Caco-2 (cell line): Measurements from ENCODE around the gene CTAGE1. TPM values are rescaled to one million over a fixed set of nuclear protein-coding genes. Genes with fewer than 3 reads are reported as not detected.
"Not testable (repeated sequence)": the region's sequence is repeated elsewhere in the genome, so short reads cannot be mapped to it uniquely, and the experiment has no call there.

Experiments used
- BruUV-seq: library from RNA; stranded (reverse); fragments of 400-500 nt; replicated peaks from 2 replicates; lab custom pipeline; 2021; lab: Mats Ljungman, UMichigan
- CTCF ChIA-PET: fragments of 300-600 bp; sonication (Branson Sonifier 250); formaldehyde crosslinking; loops from one replicate; lab custom pipeline; 2022; ENCODE audit warnings: antibody characterized with exemption; lab: Charles Lee
- POLR2A ChIA-PET: fragments of 300-600 bp; sonication (Branson Sonifier 250); formaldehyde crosslinking; loops from one replicate; lab custom pipeline; 2022; ENCODE audit warnings: antibody characterized with exemption; lab: Charles Lee
- DNase-seq, 2 experiments: peaks; one replicate each; pipeline versions ENCODE4 v3.0.0 to v3.0.0-alpha.2; 2020 to 2022
- H3K27me3 ChIP-seq: replicated peaks from 2 replicates; pipeline ENCODE4 v1.6.0; 2011; ENCODE audit warnings: low read length; ENCODE audit not compliant: control insufficient read depth, insufficient read depth
- H3K36me3 ChIP-seq: 2 replicates; pipeline ENCODE4 v1.5.1; 2011; ENCODE audit warnings: low read length; ENCODE audit not compliant: control insufficient read depth, insufficient read depth
- H3K4me1 ChIP-seq: fragments of 250-450 bp; sonication (Bioruptor Pico); 2 replicates; pipeline ENCODE4 v1.5.1; 2020; ENCODE audit warnings: mild to moderate bottlenecking
- H3K4me3 ChIP-seq: 2 replicates; pipeline ENCODE4 v1.5.1; 2011; ENCODE audit warnings: low read depth, mild to moderate bottlenecking, control low read depth, low read length
- H3K9me3 ChIP-seq: fragments of 250-450 bp; sonication (Bioruptor Pico); 2 replicates; pipeline ENCODE4 v1.5.1; 2020; ENCODE audit warnings: mild to moderate bottlenecking, moderate library complexity
- H3K27ac Mint-ChIP-seq: one replicate; pipeline ENCODE4 v1.8.0; 2022; ENCODE audit warnings: mixed read lengths; ENCODE audit not compliant: unreplicated experiment
- H3K27me3 Mint-ChIP-seq: one replicate; pipeline ENCODE4 v1.8.0; 2022; ENCODE audit warnings: mixed read lengths; ENCODE audit not compliant: insufficient read depth, unreplicated experiment
- H3K36me3 Mint-ChIP-seq: one replicate; pipeline ENCODE4 v1.8.0; 2022; ENCODE audit warnings: mild to moderate bottlenecking, mixed read lengths; ENCODE audit not compliant: insufficient read depth, unreplicated experiment
- H3K4me1 Mint-ChIP-seq: one replicate; pipeline ENCODE4 v1.8.0; 2022; ENCODE audit warnings: low read depth, mixed read lengths; ENCODE audit not compliant: unreplicated experiment
- H3K4me3 Mint-ChIP-seq: one replicate; pipeline ENCODE4 v1.8.0; 2022; ENCODE audit warnings: mild to moderate bottlenecking, moderate library complexity, mixed read lengths; ENCODE audit not compliant: unreplicated experiment
- H3K9me3 Mint-ChIP-seq: one replicate; pipeline ENCODE4 v1.8.0; 2022; ENCODE audit warnings: mixed read lengths; ENCODE audit not compliant: unreplicated experiment
- CTCF ChIP-seq, 2 experiments: fragments of 200-600 bp in 1 of 2; IDR thresholded peaks; 1 replicate in 1 of 2; 2 replicates in 1 of 2; pipeline versions ENCODE4 v1.5.1 to v1.8.0; 2011 to 2022; ENCODE audit warnings: antibody characterized with exemption in 1 of 2, control low read depth in 1 of 2, inconsistent platforms in 1 of 2, low read depth in 1 of 2, low read length in 1 of 2, mild to moderate bottlenecking in 1 of 2, moderate library complexity in 1 of 2; ENCODE audit not compliant: insufficient read depth in 1 of 2, severe bottlenecking in 1 of 2, unreplicated experiment in 1 of 2
- intact Hi-C: fragments of 100-400 bp; cut with micrococcal nuclease; formaldehyde crosslinking; loops from one replicate; pipeline ENCODE4 v1.10.0; 2022; ENCODE audit not compliant: unreplicated experiment
- total RNA-seq: library from RNA; stranded (reverse); gene quantifications from 2 replicates; pipeline ENCODE4 v1.2.3, GENCODE V29; 2022

The CTAGE1 gene
- total RNA-seq, 1 experiment from 2014 or later = not detected

GRCh38 chr18:22451796-22452195 is 34.1 kb upstream of the CTAGE1 start:
- H3K4me1 Mint-ChIP-seq = peaks cover 13% of the 10 kb centered on the region
- POLR2A ChIA-PET = interaction anchor here (0.5 kb wide), 1 partner anchor 106 kb away, joined by 4 read pairs; no protein-coding TSS in a partner anchor
- peak; percentile 47 to 63 for DNase-seq
- TF ChIP-seq CTCF (IDR thresholded peaks at IDR 0.05; ENCODE audit: insufficient read depth in 1 of 2, low read depth in 1 of 2, low read length in 1 of 2, severe bottlenecking in 1 of 2, unreplicated experiment in 1 of 2) = no peak
- H3K27me3 Mint-ChIP-seq = no peaks in the 10 kb centered on the region
- CTCF ChIA-PET = interaction anchor here (0.7 to 1.1 kb wide), 3 partner anchors 108 to 111 kb away, joined by 3 to 7 read pairs (median 3); no protein-coding TSS in a partner anchor
- Histone ChIP-seq H3K4me1 (peaks cover 10% of the 10 kb centered on the region; the same call in 1 of the 2 replicates), H3K36me3 (no peaks in the 10 kb centered on the region), H3K9me3 (peaks cover 16% of the 10 kb centered on the region), H3K27me3 (no peaks in the 10 kb centered on the region), H3K4me3 (no peak overlapping the region)
- no peak overlapping the region for H3K4me3 Mint-ChIP-seq
- H3K36me3 Mint-ChIP-seq = peaks cover 7% of the 10 kb centered on the region
- BruUV-seq = no TSS peak
- intact Hi-C loops = no loop called here
- peak overlapping the region; percentile 58 for H3K27ac Mint-ChIP-seq
- H3K9me3 Mint-ChIP-seq = peaks cover 12% of the 10 kb centered on the region

GRCh38 chr18:22450766-22451165 is 33.1 kb upstream of the CTAGE1 start:
- H3K4me3 Mint-ChIP-seq, H3K4me1 ChIP-seq, H3K36me3 ChIP-seq, DNase-seq, H3K27ac Mint-ChIP-seq, H3K27me3 Mint-ChIP-seq, POLR2A ChIA-PET, intact Hi-C loops, BruUV-seq, H3K4me3 ChIP-seq, H3K27me3 ChIP-seq, H3K36me3 Mint-ChIP-seq, H3K4me1 Mint-ChIP-seq: not testable (repeated sequence)
- peaks cover 16% of the 10 kb centered on the region for H3K9me3 ChIP-seq
- H3K9me3 Mint-ChIP-seq = peaks cover 12% of the 10 kb centered on the region
- CTCF ChIA-PET = interaction anchor here (0.6 kb wide), 1 partner anchor 123 kb away, joined by 3 read pairs; no protein-coding TSS in a partner anchor

- intact Hi-C loops, DNase-seq, H3K27me3 ChIP-seq, H3K4me3 ChIP-seq, POLR2A ChIA-PET, BruUV-seq, H3K27me3 Mint-ChIP-seq, H3K27ac Mint-ChIP-seq, H3K4me1 Mint-ChIP-seq, H3K36me3 ChIP-seq, H3K4me3 Mint-ChIP-seq, H3K4me1 ChIP-seq, H3K36me3 Mint-ChIP-seq: not testable (repeated sequence)
- H3K9me3 Mint-ChIP-seq = peaks cover 12% of the 10 kb centered on the region
- CTCF ChIA-PET = interaction anchor here (0.6 kb wide), 1 partner anchor 123 kb away, joined by 3 read pairs; no protein-coding TSS in a partner anchor
- H3K9me3 ChIP-seq = peaks cover 16% of the 10 kb centered on the region
These were observed 32.6 kb upstream of the CTAGE1 start for GRCh38 chr18:22450318-22450717.

GRCh38 chr18:22449753-22450152 is 32.0 kb upstream of the CTAGE1 start:
- intact Hi-C loops, H3K27ac Mint-ChIP-seq, H3K36me3 Mint-ChIP-seq, H3K36me3 ChIP-seq, H3K27me3 ChIP-seq, H3K4me3 Mint-ChIP-seq, CTCF ChIA-PET, H3K4me3 ChIP-seq, H3K4me1 Mint-ChIP-seq, H3K27me3 Mint-ChIP-seq, DNase-seq, POLR2A ChIA-PET, BruUV-seq, H3K4me1 ChIP-seq: not testable (repeated sequence)
- H3K9me3 Mint-ChIP-seq = peaks cover 12% of the 10 kb centered on the region
- peaks cover 16% of the 10 kb centered on the region for H3K9me3 ChIP-seq
